NCI-H2171 (cell line): ENCODE results near the gene CDK8.
"Not testable (repeated sequence)": the region's sequence is repeated elsewhere in the genome, so short reads cannot be mapped to it uniquely, and the experiment has no call there.

ENCODE experiments used
- DNase-seq: peaks from one replicate; lab custom pipeline; 2025; lab: John Stamatoyannopoulos, UW

CDK8 gene

DNA sequence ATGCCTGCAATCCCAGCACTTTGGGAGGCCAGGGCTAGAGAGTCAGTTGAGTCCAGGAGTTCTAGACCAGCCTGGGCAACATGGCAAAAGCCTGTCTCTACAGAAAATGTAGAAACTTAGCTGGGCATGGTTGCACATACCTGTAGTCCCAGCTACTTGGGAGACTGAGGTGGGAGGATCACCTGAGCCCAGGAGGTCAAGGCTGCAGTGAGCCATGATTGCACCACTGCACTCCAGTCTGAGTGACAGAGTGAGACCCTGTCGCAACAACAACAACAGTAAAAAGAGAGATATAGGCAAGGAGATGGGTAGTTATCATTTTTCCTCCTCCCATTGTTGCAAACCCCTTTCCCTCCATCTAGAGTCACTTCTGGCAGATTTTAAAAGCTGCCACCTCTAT is 62.2 kb downstream of the CDK8 start:
- DNase-seq: not testable (repeated sequence)

DNA sequence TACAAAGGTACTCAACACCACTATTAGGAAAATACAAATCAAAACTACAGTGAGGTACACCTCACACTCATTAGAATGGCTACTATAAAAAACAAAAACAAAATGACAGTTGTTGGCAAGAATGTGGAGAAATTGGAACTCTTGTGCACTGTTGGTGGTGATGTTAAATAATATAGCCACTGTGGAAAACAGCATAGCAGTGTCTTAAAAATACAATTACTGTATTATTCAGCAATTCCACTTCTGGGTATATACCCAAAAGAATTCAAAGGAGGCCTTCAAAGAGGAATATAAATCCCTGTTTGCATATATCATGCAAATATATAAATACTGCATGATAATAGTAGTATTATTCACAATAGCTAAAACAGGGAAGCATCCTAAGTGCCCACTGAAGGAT is 66.8 kb downstream of the CDK8 start:
- no peak for DNase-seq

DNA sequence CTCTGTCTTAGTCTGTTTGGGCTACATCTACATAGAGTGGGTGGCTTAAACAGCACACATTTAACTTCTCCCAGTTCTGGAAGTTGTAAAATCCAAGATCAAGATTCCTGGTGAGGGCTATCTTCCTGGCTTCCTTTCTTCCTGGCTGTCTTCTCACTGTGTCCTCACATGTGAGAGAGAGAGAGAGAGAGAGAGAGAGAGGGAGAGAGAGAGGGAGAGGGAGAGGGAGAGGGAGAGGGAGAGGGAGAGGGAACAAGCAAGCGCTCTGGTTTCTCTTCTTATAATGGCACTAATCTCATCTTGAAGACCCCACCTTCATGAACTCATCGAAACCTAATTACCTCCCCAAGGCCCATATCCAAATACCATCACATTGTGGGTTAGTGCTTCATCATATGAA is 69.2 kb downstream of the CDK8 start:
- DNase-seq: no peak

DNA sequence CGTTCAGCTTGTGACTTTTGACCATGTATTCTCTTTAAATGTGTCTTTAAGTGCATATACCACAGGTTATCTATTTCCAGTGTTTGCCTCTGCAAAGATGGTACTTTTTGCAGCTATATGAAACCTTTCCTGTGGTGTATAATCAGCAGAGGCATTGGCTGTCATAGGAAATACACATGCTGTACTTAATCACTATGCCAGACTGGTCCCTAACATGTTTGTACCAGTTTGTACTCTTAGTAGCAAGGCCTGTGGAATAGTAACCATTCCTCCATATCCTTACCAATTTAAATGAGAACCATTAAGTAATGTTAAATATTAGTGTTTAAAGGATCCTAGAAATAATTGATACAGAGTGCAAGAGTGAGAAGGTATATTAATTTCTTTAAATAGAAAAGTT is 69.8 kb downstream of the CDK8 start:
- no peak for DNase-seq

DNA sequence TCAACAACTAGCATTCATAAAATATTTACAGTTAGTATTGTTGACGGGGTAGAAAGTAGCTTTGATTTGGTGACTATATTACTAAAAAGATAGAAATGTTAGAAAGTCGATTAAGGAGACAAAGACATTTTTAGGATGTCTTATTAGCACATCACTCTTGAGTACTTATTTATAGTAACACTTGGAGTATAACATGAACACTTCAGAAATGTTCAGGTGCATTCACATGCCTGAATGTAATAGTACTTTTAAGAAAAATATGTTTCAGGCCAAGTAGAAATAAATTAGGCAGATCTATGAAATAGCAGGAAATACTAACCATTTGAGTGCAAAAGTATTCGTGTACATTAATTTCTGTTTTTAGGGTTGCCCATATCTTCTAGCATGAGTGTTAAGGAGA is 70.4 kb downstream of the CDK8 start:
- no peak for DNase-seq

DNA sequence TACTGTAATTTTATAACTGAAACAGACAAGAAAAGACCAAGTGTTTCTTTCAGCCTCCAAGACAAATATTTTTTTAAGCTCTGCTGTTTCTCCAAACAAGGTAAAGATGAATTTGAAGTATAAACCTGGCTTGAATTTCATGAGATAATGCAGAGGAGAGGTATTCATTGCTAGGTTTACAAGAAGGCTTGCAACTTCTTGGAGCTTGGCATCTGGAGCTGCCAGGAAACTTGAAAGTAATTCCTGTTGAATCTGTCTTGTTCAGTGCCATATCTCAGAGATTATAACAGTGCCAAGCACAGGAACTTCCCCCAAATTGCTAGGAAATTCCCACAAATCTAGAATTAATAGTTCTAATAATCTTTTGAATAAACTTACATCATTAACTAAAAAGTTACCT is 70.9 kb downstream of the CDK8 start:
- DNase-seq: no peak

DNA sequence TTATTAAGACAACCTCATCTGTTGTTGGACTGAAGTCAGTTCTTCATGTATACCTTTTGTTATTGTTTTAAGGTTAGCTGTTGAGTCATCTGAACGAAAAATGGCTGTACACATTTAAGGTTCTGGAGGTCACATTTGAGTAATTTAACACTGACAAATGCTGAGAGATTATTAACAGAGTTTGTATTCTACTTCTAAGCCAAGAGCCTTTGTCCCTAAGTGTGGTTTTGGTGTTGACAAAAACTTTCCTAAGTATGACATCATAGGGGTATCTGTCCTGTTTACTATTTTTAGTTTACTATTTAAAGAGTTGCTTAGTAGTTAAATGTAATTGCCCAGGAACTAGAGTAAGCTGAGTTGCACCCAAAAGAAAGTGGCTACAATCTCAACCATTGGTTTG is 71.9 kb downstream of the CDK8 start:
- no peak for DNase-seq

DNA sequence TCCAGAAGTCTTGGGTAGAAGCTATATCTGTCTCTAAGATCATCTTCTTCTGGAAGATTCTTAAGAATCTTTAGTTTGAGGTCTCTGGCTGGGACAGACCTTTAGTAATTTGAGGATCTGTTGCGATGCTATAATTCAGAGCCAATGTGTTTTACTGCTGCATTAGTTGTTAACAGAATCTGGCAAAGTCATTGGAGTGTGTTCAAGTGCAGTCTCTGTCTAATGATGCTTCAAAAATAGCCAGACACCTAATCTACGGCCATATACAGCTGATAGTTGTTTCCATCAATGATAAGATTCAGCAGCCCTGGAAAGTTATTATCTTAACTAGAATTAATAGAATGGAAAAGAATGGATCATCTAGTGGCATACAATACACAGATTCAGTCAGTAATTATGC is 72.6 kb downstream of the CDK8 start:
- DNase-seq: no peak

DNA sequence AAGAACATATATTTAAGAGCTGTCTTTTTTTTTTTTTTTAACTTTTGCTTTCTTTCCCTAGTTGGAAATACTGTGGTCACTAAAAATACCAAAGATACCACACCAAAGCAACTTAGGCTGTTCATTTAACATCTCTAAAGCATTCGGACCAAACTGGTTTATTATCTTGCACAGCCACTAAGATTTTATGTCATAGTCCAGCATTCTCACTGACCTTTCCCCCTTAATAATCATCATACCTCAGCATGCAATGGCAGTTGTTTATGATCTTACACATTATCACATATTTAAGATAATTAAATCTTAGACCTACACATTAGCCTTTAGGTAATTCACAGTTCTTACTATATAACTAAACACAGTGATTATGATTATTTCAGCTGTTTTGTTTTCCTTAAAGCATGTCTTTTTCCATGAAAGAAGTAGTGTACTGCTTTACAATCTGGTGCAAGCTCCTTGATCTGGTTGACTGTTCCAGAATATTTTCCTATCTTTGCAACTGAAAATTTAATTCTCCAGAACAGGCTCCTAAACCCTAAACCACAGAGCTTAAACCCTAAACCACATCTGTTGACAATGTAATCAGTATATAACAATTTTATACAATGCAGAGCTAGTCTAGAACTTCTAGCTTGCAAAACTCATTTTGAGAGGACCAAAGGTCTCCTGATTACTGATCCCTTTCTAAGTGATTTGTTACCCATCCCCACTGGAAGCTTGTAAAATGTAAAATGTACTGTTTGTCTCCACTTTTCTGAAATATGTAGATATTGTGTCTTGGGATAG is 74.2 kb downstream of the CDK8 start:
- DNase-seq: no peak

DNA sequence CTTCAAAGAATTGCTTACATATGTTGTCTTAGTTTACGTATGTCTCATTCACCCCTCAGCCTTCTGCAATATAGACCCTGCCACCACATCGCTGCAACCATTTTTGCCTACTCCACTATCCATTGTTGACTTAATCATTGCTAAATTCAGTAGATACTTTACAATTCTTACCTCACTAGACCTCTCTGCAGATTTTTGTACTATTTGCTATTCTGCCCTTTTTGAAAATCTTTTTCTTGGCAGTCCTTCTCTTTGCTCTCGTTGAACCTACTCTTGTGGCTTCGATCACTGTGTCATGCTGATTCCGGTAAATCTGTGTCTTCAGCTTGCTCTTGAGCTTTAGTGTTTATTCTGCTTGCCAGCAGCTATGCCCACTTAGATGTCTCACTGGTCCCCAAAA is 81.2 kb downstream of the CDK8 start:
- DNase-seq: no peak

DNA sequence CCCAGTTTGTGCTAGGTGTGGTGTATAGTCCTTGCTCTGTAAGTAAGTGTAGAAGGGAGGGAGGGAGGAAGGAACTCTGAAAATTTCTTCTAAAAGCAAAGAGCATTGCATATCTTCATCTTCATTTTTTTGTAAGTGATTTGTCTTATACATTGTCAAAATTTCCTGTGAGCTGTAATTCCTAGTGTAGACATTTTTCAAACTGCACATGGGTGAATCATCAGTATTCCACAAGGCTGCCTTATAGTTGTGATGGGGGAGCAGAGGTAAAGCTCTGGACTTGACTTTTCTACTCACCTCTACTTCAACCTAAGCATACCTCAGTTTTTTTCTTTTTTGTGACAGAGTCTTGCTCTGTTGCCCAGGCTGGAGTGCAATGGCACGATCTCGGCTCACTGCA is 86.9 kb downstream of the CDK8 start:
- no peak for DNase-seq

DNA sequence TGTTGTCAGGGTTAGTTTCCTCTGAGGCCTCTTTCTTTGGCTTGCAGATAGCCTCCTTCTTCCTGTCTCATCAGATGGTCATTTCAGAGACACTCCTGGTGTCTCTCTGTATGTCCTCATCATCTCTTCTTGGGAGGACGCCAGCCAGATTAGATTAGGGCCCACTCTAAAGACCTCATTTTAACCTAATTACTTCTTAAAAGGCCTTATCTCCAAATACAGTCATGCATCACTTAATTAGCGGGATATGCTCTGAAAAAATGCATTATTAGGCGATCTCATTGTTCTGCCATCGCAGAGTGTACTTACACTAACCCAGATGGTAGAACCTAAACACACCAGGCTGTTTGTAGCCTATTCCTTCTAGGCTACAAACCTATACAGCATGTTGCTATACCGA is 89.0 kb downstream of the CDK8 start:
- DNase-seq: no peak

DNA sequence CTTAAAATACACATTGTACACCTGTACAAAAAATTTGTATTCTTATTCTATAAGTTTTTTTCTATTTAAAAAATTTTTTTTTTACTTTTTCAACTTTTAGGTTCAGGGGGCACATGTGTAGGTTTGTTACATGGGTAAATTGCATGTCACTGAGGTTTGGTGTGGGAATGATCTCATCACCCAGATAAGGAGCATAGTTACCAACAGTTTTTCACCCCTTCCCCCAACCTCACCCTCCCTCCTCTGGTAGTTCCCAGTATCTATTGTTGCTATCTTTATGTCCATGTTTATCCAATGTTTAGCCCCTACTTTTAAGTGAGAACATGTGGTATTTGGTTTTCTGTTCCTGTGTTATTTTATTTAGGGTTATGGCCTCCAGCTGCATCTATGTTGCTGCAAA is 89.9 kb downstream of the CDK8 start:
- no peak for DNase-seq

DNA sequence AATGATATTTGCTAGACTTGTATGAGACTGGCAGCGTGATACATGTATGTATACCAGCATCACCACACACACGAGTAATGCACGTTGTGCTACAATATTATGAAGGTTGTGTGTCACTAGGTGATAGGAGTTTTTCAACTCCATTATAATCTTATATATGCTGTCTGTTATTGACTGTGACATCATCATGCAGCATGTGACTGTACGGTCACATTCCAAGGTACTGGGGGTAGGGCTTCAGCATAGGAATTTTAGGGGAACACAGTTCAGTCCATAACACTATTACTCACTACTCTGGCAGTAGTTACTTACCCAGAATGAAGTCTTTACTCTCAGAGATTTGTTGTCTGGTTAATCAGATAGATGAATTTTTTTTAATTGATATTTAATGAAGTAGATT is 91.1 kb downstream of the CDK8 start:
- DNase-seq: no peak

DNA sequence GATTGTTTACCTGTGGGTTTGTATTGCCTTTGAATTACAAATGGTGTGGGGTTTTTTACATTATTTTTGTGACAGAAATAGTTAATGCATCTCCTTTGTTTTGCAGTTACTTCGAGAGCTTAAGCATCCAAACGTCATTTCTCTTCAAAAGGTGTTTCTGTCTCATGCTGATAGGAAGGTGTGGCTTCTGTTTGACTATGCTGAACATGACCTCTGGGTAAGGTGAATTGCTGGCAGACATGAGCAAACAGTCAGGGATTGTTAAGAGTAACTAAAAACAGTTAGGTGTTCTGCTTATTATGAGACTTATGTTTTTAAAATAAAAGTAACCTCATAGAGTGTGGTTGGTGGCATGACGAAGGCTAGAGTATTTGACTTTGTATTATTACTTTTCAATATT is 95.0 kb downstream of the CDK8 start:
- DNase-seq: no peak

DNA sequence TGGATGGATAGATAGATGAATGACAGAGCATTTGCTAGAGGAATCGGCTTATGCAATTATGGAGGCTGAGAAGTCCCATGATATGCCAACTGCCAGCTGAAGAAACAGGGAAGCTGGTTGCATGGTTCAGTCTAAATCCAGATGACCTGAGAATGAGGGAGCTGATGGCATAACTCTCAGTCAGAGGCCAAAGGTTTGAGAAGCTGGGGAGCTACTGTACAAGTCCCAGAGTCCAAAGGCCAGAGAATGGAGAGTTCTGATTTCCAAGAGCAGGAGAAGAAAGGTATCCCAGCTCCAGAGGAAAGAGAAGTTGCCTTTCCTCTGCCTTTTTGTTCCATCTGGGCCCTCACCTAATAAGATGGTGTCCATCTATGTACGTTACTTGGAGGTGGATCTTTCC is 108.3 kb downstream of the CDK8 start:
- DNase-seq: no peak

DNA sequence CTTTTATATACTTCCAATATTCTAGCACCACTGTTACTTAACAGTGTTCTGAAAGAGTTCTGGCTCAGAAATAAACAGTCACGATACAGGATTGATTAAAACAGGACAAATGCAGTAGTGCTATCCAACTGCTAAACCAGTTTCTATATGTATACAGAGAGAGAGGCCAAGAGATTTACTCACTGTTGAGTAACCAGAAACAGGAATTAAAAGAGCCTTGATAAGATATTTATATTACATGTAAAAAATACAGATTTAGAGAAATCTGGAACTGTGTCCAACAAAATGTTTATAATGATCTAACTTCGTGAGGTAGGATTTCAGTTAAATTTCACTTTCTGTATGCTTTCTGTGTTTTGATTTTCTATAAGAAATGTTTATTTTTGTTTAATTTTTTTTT is 116.6 kb downstream of the CDK8 start:
- DNase-seq: no peak

DNA sequence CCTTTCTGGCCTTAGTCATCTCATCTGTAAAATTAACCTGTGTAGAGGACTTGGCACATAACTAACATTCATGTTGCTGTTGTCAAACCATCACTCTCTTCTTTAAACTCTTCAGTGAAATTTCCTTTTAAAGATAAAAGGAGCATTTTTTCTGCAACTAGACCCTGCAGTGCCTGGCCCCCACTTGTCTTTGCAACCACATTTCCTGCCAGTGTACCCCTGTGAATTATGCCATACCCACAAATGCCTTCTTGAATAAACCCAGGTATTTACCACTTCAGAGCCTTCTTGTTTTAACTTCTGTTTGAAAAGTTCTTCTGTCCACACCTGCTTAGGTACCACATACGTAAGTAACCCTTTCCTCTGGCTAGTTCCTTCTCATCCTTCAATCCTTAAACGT is 118.8 kb downstream of the CDK8 start:
- DNase-seq: no peak

DNA sequence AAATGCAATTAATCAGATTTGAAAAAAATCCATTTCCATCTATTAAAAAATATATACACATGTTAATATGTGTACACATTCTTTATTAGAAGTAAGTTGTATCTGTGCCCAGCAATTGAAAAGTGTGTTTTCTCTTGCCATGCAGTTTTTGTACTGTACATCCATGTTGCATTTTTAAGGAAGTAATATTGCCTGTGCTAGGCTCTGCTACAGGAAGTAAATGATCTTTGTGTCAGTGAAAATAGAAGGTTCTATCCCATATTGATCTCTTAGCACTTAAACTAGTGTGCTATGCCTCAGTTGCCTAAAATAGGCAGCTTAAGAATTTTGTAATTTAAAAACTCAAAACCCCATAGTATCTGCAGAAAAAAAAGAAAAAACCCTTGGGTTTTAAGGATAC is 122.5 kb downstream of the CDK8 start:
- no peak for DNase-seq

DNA sequence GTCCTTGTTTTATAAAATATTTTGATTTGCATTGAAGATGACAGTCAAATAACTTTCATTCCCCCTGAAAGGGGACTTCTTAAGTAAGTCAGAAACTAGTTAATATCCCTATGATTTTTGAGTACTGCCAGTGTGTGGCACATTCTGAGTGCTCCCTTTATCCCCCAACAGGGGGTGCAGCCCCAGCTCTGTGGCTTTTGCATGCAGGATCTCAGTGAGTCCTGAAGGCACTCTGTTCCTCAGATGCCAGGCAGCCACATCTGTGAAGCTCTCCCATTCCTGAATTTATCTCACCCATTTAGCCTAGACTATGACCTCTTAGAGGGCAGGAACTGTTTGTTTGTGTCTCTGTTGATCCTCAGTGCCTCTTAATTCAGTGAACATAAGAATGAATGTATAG is 123.1 kb downstream of the CDK8 start:
- no peak for DNase-seq

DNA sequence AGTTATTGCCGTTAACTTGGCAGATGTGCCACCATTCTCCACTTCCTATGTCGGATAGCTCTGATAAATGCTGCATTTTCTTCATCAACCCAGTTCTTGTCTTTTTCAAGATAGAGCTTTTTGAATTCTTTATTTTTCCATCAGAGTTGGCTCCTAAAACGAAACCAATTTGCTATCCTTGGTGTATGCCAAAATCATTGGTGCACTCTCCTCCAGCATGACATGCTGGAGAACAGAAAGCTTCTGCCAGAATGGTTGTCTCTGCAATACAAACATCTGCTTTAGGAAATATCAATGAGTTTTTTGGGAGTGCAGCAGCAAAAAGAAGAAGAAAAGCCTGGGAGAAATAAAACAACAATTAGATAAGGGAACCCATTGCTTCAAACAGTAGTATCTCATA is 124.2 kb downstream of the CDK8 start:
- no peak for DNase-seq

DNA sequence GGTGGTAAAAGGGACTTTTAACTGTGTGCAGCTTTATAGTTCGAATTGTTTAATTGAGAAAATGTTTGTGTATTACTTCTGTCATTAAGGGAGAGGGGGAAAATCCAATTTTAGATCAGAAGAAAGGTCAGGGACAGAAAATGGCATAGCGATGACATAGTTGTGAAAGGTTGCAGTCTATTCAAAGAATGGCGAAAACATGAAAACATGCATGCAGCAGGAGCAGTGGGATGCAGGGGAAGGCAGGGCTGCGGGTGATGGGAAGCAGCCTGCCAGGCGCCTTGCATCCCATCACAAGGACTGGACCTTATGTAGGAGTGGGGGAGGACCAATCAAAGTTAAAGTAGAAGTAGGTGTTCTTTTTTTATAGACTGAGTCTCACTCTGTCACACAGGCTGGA is 125.9 kb downstream of the CDK8 start:
- no peak for DNase-seq

DNA sequence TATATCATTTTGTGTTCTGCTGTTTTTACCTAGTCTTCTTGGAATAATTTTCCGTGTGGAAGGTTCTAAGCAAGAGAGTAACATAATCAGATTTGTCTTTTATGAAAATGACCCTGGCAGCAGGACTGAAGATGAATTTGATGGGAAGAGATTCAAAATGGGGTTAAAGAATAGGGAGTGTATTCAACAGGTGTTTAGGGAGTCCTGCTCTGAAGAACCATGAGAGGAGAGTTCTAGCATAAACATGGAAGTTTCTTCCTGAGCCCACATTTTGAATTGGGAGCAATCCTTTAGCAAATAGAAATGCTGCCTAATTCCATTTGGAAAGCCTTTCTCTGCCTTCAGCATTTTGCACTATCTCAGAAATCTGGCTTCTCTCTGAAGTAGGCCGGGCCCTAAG is 127.0 kb downstream of the CDK8 start:
- DNase-seq: no peak

DNA sequence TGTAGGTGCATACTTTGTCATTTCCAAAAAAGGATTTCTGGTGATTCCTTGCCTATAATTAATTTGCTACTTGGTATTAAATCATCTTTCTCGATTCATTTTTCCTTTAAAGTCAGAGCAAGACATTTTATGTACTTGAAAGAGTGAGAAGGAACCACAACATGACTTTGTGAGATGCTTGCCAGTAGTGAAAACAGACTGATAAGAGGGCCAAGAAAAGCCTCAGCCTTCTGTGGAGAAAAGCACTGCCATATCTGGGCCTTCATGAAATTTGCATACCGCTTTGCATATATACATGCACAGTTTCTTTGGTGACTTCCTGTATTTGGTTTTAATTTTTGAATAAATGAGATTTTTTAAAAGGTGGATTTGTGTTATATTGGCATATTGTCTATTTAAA is 128.4 kb downstream of the CDK8 start:
- DNase-seq: no peak

DNA sequence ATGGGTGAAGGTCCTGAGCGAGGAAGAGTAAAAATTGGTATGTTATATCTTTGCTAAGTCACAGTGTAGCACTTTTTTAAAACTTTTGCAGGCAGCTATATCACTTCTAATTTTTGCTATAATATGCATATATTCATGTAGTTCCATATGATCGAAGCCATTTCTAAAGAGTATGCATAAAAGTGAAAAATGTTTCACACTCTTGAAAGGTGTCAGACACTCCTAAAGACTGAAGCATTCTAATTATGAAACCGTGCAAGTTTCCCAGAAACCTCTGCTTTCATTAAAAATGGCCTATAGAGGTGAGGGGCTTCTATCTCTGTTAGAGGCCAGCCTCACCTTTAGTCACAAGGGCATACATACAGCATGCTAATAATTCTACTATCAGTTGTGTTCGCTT is 128.9 kb downstream of the CDK8 start:
- no peak for DNase-seq
